GM23338 (cell line): ENCODE data around the gene ADGRG1. TPM values are rescaled to one million over a fixed set of nuclear protein-coding genes. Genes with fewer than 3 reads are reported as not detected.

Source experiments
- CTCF ChIP-seq, 2 experiments: fragments of 200-600 bp in 1 of 2; sonication (generic) in 1 of 2; conservative IDR thresholded peaks; 2 replicates each; pipeline versions ENCODE4 v1.5.1 to v1.6.1; 2016 to 2017; ENCODE audit warnings: antibody characterized with exemption in 2 of 2, low read depth in 2 of 2, mild to moderate bottlenecking in 2 of 2, moderate library complexity in 1 of 2
- EZH2 ChIP-seq: fragments of 200-600 bp; sonication (generic); IDR thresholded peaks from one replicate; pipeline ENCODE4 v1.8.0; 2017; ENCODE audit warnings: antibody characterized with exemption, mild to moderate bottlenecking, low read depth; ENCODE audit not compliant: unreplicated experiment
- EZH2phosphoT487 ChIP-seq: fragments of 200-600 bp; sonication (generic); IDR thresholded peaks from one replicate; pipeline ENCODE4 v1.8.1; 2018; ENCODE audit warnings: antibody characterized with exemption; ENCODE audit not compliant: unreplicated experiment
- JUNB ChIP-seq: IDR thresholded peaks from one replicate; pipeline ENCODE4 v1.6.1; 2016; ENCODE audit warnings: antibody characterized with exemption; ENCODE audit not compliant: unreplicated experiment
- POLR2AphosphoS5 ChIP-seq: IDR thresholded peaks from 2 replicates; pipeline ENCODE4 v1.6.1; 2016; ENCODE audit warnings: antibody characterized with exemption, low read depth
- ZNF114 ChIP-seq: fragments of 250-450 bp; sonication (Bioruptor Pico); IDR thresholded peaks from 2 replicates; pipeline ENCODE4 v1.5.0; 2020; ENCODE audit warnings: mild to moderate bottlenecking, moderate library complexity
- ZNF462 ChIP-seq: fragments of 250-450 bp; sonication (Bioruptor Pico); IDR thresholded peaks from 2 replicates; pipeline ENCODE4 v1.5.0; 2020; ENCODE audit warnings: mild to moderate bottlenecking, moderate library complexity
- polyA plus RNA-seq: library from polyadenylated mRNA; unstranded; fragments of >200 nt; fragmentation: Nextera tagmentation; extraction: Ambion mirVana; gene quantifications from 2 replicates; pipeline ENCODE4 v1.2.1, GENCODE V29; 2016
- total RNA-seq: library from RNA; depleted of rRNA; stranded (reverse); fragments of >200 nt; shearing (Covaris generic); gene quantifications from 2 replicates; pipeline ENCODE4 v1.2.3, GENCODE V29; 2014

ADGRG1 gene
- total and polyA plus RNA-seq, 2 experiments from 2014 or later = 0.14 to 0.47 TPM

- TF ChIP-seq ZNF462 (CRISPR knock-in tag) (no peak), EZH2 (no peak), CTCF (conservative IDR thresholded peaks at IDR 0.05; ENCODE audit: low read depth in 2 of 2) (no peak), POLR2AphosphoS5 (no peak), ZNF114 (CRISPR knock-in tag) (no peak), EZH2phosphoT487 (no peak), JUNB (no peak)
Observed at GRCh38 chr16:57704905-57705852, 76.7 kb downstream of the ADGRG1 start (continued).
